GM23338 (cell line): ENCODE data around the gene LRRC51.

Experiments
- CREB1 ChIP-seq: fragments of 250-450 bp; sonication (Bioruptor Pico); IDR thresholded peaks from 2 replicates; pipeline ENCODE4 v1.5.0; 2020; ENCODE audit warnings: low read depth, mild to moderate bottlenecking, moderate library complexity
- EZH2 ChIP-seq: fragments of 200-600 bp; sonication (generic); IDR thresholded peaks from one replicate; pipeline ENCODE4 v1.8.0; 2017; ENCODE audit warnings: antibody characterized with exemption, mild to moderate bottlenecking, low read depth; ENCODE audit not compliant: unreplicated experiment
- EZH2phosphoT487 ChIP-seq: fragments of 200-600 bp; sonication (generic); IDR thresholded peaks from one replicate; pipeline ENCODE4 v1.8.1; 2018; ENCODE audit warnings: antibody characterized with exemption; ENCODE audit not compliant: unreplicated experiment
- JUNB ChIP-seq: IDR thresholded peaks from one replicate; pipeline ENCODE4 v1.6.1; 2016; ENCODE audit warnings: antibody characterized with exemption; ENCODE audit not compliant: unreplicated experiment
- NANOG ChIP-seq: IDR thresholded peaks from 2 replicates; pipeline ENCODE4 v1.6.1; 2016; ENCODE audit warnings: antibody characterized with exemption, borderline replicate concordance
- POLR2AphosphoS5 ChIP-seq: IDR thresholded peaks from 2 replicates; pipeline ENCODE4 v1.6.1; 2016; ENCODE audit warnings: antibody characterized with exemption, low read depth
- STAT1 ChIP-seq: IDR thresholded peaks from one replicate; pipeline ENCODE4 v1.6.1; 2016; ENCODE audit warnings: antibody characterized with exemption; ENCODE audit not compliant: unreplicated experiment
- ZNF114 ChIP-seq: fragments of 250-450 bp; sonication (Bioruptor Pico); IDR thresholded peaks from 2 replicates; pipeline ENCODE4 v1.5.0; 2020; ENCODE audit warnings: mild to moderate bottlenecking, moderate library complexity
- ZNF331 ChIP-seq: fragments of 250-450 bp; sonication (Bioruptor Pico); IDR thresholded peaks from 2 replicates; pipeline ENCODE4 v1.5.0; 2020; ENCODE audit warnings: low read depth, mild to moderate bottlenecking, moderate library complexity
- TF ChIP-seq, protein P1 (sequence below): IDR thresholded peaks from 2 replicates; pipeline ENCODE4 v1.6.1; 2016; ENCODE audit warnings: antibody characterized with exemption
- TF ChIP-seq, protein P2 (sequence below), 2 experiments: fragments of 200-600 bp in 1 of 2; sonication (generic) in 1 of 2; conservative IDR thresholded peaks; 2 replicates each; pipeline versions ENCODE4 v1.5.1 to v1.6.1; 2016 to 2017; ENCODE audit warnings: antibody characterized with exemption in 2 of 2, low read depth in 2 of 2, mild to moderate bottlenecking in 2 of 2, moderate library complexity in 1 of 2
- TF ChIP-seq, protein P3 (sequence below): IDR thresholded peaks from one replicate; pipeline ENCODE4 v1.6.1; 2018; ENCODE audit warnings: antibody characterized with exemption; ENCODE audit not compliant: unreplicated experiment
- TF ChIP-seq, protein P4 (sequence below): fragments of 250-450 bp; sonication (Bioruptor Pico); IDR thresholded peaks from 2 replicates; pipeline ENCODE4 v1.5.0; 2020; ENCODE audit warnings: mild to moderate bottlenecking, moderate library complexity

DNA sequence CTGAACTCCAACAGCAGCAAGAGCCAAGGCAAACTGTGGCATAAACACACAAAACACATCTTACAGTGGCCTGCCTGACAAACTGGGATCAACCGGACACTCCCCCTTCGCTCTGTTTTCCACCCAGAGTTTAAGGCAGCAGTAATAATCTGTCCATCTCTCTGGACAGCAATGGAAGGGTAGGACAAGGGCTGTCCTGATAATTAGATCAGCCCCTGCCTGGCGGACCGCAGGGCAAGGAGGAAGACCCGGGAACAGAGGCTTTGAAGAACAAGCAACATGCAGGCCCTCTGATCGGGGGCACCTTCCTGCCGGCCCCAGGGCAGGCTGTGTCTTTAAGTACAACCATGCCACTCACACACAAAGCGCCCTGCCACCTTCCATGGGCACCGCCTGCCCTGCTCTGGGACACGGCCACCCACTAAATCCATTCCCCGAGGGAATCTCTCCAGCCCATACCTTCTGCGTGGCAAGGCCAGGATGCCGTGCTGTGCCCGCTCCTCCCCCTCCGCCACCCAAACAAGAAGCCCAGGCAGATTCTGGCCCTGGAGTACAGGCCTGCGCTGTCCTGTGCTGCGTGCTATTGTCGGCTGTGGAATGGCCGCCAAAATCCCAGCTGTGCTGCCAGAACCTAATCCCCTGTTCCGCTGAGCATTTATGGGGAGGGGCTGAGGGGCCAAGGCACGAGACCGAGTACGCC, 39.1 kb upstream of the LRRC51 start:
- no peak for TF ChIP-seq EZH2
- no peak for TF ChIP-seq STAT1
- no peak for TF ChIP-seq POLR2AphosphoS5
- TF ChIP-seq, protein P1, sequence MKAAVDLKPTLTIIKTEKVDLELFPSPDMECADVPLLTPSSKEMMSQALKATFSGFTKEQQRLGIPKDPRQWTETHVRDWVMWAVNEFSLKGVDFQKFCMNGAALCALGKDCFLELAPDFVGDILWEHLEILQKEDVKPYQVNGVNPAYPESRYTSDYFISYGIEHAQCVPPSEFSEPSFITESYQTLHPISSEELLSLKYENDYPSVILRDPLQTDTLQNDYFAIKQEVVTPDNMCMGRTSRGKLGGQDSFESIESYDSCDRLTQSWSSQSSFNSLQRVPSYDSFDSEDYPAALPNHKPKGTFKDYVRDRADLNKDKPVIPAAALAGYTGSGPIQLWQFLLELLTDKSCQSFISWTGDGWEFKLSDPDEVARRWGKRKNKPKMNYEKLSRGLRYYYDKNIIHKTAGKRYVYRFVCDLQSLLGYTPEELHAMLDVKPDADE = no peak
- TF ChIP-seq CREB1 (CRISPR knock-in tag) = no peak
- TF ChIP-seq, protein P2, sequence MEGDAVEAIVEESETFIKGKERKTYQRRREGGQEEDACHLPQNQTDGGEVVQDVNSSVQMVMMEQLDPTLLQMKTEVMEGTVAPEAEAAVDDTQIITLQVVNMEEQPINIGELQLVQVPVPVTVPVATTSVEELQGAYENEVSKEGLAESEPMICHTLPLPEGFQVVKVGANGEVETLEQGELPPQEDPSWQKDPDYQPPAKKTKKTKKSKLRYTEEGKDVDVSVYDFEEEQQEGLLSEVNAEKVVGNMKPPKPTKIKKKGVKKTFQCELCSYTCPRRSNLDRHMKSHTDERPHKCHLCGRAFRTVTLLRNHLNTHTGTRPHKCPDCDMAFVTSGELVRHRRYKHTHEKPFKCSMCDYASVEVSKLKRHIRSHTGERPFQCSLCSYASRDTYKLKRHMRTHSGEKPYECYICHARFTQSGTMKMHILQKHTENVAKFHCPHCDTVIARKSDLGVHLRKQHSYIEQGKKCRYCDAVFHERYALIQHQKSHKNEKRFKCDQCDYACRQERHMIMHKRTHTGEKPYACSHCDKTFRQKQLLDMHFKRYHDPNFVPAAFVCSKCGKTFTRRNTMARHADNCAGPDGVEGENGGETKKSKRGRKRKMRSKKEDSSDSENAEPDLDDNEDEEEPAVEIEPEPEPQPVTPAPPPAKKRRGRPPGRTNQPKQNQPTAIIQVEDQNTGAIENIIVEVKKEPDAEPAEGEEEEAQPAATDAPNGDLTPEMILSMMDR (conservative IDR thresholded peaks at IDR 0.05; ENCODE audit: low read depth in 2 of 2) = no peak
- TF ChIP-seq, protein P3, sequence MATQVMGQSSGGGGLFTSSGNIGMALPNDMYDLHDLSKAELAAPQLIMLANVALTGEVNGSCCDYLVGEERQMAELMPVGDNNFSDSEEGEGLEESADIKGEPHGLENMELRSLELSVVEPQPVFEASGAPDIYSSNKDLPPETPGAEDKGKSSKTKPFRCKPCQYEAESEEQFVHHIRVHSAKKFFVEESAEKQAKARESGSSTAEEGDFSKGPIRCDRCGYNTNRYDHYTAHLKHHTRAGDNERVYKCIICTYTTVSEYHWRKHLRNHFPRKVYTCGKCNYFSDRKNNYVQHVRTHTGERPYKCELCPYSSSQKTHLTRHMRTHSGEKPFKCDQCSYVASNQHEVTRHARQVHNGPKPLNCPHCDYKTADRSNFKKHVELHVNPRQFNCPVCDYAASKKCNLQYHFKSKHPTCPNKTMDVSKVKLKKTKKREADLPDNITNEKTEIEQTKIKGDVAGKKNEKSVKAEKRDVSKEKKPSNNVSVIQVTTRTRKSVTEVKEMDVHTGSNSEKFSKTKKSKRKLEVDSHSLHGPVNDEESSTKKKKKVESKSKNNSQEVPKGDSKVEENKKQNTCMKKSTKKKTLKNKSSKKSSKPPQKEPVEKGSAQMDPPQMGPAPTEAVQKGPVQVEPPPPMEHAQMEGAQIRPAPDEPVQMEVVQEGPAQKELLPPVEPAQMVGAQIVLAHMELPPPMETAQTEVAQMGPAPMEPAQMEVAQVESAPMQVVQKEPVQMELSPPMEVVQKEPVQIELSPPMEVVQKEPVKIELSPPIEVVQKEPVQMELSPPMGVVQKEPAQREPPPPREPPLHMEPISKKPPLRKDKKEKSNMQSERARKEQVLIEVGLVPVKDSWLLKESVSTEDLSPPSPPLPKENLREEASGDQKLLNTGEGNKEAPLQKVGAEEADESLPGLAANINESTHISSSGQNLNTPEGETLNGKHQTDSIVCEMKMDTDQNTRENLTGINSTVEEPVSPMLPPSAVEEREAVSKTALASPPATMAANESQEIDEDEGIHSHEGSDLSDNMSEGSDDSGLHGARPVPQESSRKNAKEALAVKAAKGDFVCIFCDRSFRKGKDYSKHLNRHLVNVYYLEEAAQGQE = no peak
- TF ChIP-seq EZH2phosphoT487 = no peak
- no peak for TF ChIP-seq JUNB
- TF ChIP-seq ZNF114 (CRISPR knock-in tag) = no peak
- TF ChIP-seq NANOG = no peak
- TF ChIP-seq ZNF331 = no peak
- TF ChIP-seq, protein P4, sequence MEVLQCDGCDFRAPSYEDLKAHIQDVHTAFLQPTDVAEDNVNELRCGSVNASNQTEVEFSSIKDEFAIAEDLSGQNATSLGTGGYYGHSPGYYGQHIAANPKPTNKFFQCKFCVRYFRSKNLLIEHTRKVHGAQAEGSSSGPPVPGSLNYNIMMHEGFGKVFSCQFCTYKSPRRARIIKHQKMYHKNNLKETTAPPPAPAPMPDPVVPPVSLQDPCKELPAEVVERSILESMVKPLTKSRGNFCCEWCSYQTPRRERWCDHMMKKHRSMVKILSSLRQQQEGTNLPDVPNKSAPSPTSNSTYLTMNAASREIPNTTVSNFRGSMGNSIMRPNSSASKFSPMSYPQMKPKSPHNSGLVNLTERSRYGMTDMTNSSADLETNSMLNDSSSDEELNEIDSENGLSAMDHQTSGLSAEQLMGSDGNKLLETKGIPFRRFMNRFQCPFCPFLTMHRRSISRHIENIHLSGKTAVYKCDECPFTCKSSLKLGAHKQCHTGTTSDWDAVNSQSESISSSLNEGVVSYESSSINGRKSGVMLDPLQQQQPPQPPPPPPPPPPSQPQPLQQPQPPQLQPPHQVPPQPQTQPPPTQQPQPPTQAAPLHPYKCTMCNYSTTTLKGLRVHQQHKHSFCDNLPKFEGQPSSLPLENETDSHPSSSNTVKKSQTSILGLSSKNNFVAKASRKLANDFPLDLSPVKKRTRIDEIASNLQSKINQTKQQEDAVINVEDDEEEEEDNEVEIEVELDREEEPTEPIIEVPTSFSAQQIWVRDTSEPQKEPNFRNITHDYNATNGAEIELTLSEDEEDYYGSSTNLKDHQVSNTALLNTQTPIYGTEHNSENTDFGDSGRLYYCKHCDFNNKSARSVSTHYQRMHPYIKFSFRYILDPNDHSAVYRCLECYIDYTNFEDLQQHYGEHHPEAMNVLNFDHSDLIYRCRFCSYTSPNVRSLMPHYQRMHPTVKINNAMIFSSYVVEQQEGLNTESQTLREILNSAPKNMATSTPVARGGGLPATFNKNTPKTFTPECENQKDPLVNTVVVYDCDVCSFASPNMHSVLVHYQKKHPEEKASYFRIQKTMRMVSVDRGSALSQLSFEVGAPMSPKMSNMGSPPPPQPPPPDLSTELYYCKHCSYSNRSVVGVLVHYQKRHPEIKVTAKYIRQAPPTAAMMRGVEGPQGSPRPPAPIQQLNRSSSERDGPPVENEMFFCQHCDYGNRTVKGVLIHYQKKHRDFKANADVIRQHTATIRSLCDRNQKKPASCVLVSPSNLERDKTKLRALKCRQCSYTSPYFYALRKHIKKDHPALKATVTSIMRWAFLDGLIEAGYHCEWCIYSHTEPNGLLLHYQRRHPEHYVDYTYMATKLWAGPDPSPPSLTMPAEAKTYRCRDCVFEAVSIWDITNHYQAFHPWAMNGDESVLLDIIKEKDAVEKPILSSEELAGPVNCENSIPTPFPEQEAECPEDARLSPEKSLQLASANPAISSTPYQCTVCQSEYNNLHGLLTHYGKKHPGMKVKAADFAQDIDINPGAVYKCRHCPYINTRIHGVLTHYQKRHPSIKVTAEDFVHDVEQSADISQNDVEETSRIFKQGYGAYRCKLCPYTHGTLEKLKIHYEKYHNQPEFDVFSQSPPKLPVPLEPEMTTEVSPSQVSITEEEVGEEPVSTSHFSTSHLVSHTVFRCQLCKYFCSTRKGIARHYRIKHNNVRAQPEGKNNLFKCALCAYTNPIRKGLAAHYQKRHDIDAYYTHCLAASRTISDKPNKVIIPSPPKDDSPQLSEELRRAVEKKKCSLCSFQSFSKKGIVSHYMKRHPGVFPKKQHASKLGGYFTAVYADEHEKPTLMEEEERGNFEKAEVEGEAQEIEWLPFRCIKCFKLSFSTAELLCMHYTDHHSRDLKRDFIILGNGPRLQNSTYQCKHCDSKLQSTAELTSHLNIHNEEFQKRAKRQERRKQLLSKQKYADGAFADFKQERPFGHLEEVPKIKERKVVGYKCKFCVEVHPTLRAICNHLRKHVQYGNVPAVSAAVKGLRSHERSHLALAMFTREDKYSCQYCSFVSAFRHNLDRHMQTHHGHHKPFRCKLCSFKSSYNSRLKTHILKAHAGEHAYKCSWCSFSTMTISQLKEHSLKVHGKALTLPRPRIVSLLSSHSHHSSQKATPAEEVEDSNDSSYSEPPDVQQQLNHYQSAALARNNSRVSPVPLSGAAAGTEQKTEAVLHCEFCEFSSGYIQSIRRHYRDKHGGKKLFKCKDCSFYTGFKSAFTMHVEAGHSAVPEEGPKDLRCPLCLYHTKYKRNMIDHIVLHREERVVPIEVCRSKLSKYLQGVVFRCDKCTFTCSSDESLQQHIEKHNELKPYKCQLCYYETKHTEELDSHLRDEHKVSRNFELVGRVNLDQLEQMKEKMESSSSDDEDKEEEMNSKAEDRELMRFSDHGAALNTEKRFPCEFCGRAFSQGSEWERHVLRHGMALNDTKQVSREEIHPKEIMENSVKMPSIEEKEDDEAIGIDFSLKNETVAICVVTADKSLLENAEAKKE (CRISPR knock-in tag) = no peak
